K562 (cell line): ENCODE results near the gene FILIP1. TPM values are rescaled to one million over a fixed set of nuclear protein-coding genes. Genes with fewer than 3 reads are reported as not detected.

Source experiments
- HCFC1 ChIP-seq: IDR thresholded peaks from 2 replicates; pipeline ENCODE4 v1.6.1; 2012; ENCODE audit warnings: low read depth, low read length, improper control_type of control experiment
- KLF6 ChIP-seq: fragments of 250-450 bp; sonication (Bioruptor Pico); IDR thresholded peaks from 2 replicates; pipeline ENCODE4 v1.4.0; 2020; ENCODE audit warnings: mild to moderate bottlenecking, moderate library complexity, borderline replicate concordance
- MTF1 ChIP-seq: fragments of 250-450 bp; sonication (Bioruptor Pico); IDR thresholded peaks from 2 replicates; pipeline ENCODE4 v1.9.0; 2021; ENCODE audit warnings: moderate library complexity, mild to moderate bottlenecking, inconsistent platforms, borderline replicate concordance
- PTRF ChIP-seq: fragments of 450-650 bp; IDR thresholded peaks from 2 replicates; pipeline ENCODE4 v1.6.1; 2016; ENCODE audit warnings: mild to moderate bottlenecking, missing genetic modification characterization, missing compliant biosample characterization
- TSC22D4 ChIP-seq: fragments of 450-650 bp; IDR thresholded peaks from 2 replicates; pipeline ENCODE4 v1.6.1; 2016; ENCODE audit warnings: missing genetic modification characterization, missing biosample characterization, control low read depth
- ZFP1 ChIP-seq: fragments of 450-650 bp; formaldehyde crosslinking; IDR thresholded peaks from 2 replicates; pipeline ENCODE4 v1.4.0; 2020; ENCODE audit warnings: mild to moderate bottlenecking, mixed read lengths
- polyA plus RNA-seq, 8 experiments: library from polyadenylated mRNA; depleted of rRNA in 4 of 8; stranded (reverse) in 5 of 8; unstranded in 3 of 8; fragments of >200 nt; fragmentation: Nextera tagmentation in 2 of 8; fragmentation: Illumina TruSeq in 1 of 8; extraction: Ambion mirVana in 2 of 8; extraction: Trizol in 1 of 8; gene quantifications; 2 replicates each; pipeline versions ENCODE4 v1.2.1 to v1.2.3, GENCODE V29; 2011 to 2014; ENCODE audit warnings: inconsistent platforms in 1 of 8, missing spikeins in 1 of 8
- total RNA-seq, 7 experiments: library from RNA; depleted of rRNA in 6 of 7; stranded (reverse); fragments of >200 nt in 6 of 7; fragmentation: Illumina TruSeq in 2 of 7; extraction: Trizol in 2 of 7; gene quantifications; 2 replicates each; pipeline versions ENCODE4 v1.2.1 to v1.2.3, GENCODE V29; 2011 to 2021; ENCODE audit warnings: low replicate concordance in 1 of 7
- TF ChIP-seq, protein P1 (sequence below): fragments of 250-450 bp; sonication (Bioruptor Pico); IDR thresholded peaks from 2 replicates; pipeline ENCODE4 v1.4.0; 2020; ENCODE audit warnings: mild to moderate bottlenecking, moderate library complexity
- TF ChIP-seq, protein P2 (sequence below): fragments of 450-650 bp; formaldehyde crosslinking; IDR thresholded peaks from 2 replicates; pipeline ENCODE4 v1.4.0; 2020; ENCODE audit warnings: mild to moderate bottlenecking, moderate library complexity

The FILIP1 gene
- total and polyA plus RNA-seq, 9 of the 15 experiments (the other 6 are each of a cell fraction or from before 2014, with no cell fraction given), result 0.03 to 0.25 (median 0.10) TPM; not detected in 1

DNA sequence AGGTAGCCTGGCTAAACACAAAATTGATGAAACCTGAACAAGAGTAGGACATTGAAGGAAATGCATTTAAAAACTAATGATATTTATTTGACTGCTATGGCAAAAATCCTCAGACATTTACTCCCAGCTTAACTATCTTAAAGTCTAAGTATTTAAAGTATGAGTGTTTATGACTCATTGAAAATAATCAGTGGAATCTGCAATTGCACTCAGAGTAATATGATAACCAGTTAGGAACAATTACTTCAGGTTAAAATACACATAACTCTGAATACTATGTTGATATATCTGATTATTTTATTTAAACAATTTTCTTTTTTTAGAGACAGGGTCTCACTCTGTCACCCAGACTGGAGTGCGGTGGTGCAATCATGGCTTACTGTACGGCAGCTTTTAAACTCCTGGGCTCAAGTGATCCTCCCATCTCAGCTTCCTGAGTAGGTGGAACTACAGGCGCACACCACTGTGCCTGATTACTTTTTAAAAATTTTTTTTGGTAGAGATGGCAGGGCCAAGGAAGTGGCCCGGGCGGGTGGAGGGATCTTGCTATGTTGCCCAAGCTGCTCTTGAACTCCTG lies 43.9 kb downstream of the FILIP1 start (continued):
- TF ChIP-seq TSC22D4 (no peak), ZFP1 (CRISPR knock-in tag) (no peak), HCFC1 (no peak), KLF6 (CRISPR knock-in tag) (no peak), PTRF (tag) (no peak), MTF1 (no peak)
- TF ChIP-seq, protein P1, sequence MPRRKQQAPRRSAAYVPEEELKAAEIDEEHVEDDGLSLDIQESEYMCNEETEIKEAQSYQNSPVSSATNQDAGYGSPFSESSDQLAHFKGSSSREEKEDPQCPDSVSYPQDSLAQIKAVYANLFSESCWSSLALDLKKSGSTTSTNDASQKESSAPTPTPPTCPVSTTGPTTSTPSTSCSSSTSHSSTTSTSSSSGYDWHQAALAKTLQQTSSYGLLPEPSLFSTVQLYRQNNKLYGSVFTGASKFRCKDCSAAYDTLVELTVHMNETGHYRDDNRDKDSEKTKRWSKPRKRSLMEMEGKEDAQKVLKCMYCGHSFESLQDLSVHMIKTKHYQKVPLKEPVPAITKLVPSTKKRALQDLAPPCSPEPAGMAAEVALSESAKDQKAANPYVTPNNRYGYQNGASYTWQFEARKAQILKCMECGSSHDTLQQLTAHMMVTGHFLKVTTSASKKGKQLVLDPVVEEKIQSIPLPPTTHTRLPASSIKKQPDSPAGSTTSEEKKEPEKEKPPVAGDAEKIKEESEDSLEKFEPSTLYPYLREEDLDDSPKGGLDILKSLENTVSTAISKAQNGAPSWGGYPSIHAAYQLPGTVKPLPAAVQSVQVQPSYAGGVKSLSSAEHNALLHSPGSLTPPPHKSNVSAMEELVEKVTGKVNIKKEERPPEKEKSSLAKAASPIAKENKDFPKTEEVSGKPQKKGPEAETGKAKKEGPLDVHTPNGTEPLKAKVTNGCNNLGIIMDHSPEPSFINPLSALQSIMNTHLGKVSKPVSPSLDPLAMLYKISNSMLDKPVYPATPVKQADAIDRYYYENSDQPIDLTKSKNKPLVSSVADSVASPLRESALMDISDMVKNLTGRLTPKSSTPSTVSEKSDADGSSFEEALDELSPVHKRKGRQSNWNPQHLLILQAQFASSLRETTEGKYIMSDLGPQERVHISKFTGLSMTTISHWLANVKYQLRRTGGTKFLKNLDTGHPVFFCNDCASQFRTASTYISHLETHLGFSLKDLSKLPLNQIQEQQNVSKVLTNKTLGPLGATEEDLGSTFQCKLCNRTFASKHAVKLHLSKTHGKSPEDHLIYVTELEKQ (CRISPR knock-in tag), result no peak
- TF ChIP-seq, protein P2, sequence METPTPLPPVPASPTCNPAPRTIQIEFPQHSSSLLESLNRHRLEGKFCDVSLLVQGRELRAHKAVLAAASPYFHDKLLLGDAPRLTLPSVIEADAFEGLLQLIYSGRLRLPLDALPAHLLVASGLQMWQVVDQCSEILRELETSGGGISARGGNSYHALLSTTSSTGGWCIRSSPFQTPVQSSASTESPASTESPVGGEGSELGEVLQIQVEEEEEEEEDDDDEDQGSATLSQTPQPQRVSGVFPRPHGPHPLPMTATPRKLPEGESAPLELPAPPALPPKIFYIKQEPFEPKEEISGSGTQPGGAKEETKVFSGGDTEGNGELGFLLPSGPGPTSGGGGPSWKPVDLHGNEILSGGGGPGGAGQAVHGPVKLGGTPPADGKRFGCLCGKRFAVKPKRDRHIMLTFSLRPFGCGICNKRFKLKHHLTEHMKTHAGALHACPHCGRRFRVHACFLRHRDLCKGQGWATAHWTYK, result no peak
